Astrocyte of the hippocampus (primary cell): ENCODE measurements around the gene BCLAF3.

Source experiments
- DNase-seq: peaks from one replicate; pipeline ENCODE4 v3.0.0; 2011; ENCODE audit warnings: low read depth, low spot score

BCLAF3 gene

DNA sequence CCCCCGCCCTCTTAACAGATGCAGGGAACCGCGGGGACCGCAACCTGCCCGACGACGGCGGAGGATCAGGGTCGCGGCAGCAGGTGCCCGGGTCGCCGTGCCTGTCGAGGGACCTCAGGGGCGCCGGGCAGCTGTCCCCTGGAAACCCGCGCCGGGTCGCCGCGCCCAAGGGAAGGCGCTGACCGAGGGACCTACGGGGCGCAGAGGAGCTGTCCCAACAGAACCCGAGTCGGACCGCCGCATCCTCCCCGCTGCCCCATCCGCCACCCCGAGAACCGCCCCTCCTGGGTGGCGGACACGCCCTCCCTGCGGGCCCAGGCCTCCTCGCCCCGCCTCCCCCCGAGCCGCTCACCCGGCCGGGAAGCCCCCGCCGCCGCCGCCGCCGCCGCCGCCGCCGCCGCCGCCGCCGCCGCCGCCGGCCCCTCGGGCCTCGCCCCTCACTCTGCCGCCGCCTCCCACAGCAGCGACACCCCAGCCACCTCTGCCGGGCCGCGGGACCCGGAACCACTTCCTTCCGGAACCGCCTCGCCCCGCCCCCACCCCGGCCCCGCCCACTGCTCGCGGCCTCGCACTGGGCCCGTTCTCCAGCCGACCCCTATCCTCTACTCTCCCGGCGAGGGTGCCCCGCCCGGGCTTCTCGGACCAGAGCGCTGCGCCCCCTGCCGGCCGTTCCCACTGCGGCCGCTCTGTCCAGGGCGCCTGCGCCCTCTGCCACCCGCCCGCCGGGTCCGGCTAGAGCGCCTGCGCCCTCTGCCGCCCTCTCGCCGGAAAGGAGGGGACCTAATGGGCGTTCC, at the start of gene BCLAF3:
Gene BCLAF3, minus strand, starts transcription at position 506 of the 794 bp plus-strand sequence. CDS start 20,797 bp downstream, outside the sequence.
- DNase-seq: peak; percentile 94

DNA sequence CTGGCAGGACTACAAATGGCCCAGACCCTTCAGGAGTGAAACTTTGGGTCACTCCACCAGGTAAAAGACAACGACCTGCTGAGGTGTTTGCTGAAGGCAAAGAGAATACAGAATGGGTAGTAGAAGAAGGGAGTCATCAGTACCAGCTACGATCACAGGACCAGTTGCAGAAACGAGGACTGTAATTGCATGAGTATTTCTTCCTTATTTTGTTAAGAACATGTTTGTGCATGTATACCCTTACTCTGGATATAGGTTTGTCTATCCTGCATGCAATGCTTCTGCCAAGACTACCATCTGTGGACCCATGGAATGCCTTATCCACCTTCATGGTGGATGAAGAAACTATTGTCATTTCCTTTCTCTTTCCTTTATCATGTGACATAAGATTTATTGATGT, 48.1 kb upstream of the BCLAF3 start:
- no peak for DNase-seq

DNA sequence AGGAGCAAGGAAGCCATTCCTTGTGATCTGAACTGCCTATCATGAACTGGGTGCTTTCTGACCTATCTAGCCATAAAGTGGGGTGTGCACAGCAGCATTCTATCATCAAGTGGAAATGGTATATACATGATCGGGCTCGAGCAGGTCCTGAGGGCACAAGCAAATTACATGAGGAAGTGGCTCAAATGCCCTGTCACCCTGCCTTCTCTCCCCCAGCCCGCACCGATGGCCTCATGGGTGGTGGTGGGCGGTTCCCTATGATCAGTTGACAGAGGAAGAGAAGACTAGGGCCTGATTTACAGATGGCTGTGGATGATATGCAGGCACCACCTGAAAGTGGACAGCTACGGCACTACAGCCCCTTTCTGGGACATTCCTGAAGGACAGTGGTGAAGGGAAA, 46.3 kb upstream of the BCLAF3 start:
- no peak for DNase-seq

DNA sequence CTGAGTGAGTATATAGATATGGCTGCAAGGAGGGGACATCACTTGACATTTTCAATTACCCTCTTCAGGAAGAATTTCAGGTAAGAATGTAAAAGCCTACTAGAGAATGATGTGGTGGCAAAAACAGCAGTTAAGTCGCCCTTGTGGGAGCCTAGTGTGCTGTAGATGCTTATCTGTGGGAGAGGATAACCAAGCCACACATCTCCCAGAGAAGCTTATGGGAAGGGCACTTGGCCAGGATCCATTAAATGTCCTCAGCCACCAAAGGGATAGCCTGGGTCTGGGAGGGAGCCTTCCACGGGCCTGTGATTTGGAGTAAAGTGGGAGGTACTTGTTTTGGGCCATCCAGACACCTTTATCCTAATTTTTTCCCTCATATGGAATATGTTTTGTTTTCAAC, 41.3 kb upstream of the BCLAF3 start:
- DNase-seq: no peak

DNA sequence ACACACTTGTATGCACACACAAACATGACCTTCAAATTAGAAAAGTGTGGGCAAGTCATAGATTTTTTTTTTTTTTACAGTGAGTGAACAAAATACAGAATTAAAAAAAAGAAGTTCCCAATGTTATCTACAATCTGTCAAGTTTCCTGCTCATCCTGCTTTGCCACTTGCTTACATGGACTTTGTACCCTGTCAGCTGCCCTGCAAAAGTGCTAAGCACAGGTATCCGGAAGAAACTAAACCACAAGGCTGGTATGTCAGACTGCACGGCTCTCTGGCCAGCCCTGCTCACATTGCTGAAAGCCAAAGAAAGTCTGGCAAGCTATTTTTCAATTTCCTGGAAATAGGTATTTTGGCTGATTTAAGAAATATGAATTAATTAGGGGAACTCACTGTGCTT, 38.9 kb upstream of the BCLAF3 start:
- peak; percentile 13 for DNase-seq

DNA sequence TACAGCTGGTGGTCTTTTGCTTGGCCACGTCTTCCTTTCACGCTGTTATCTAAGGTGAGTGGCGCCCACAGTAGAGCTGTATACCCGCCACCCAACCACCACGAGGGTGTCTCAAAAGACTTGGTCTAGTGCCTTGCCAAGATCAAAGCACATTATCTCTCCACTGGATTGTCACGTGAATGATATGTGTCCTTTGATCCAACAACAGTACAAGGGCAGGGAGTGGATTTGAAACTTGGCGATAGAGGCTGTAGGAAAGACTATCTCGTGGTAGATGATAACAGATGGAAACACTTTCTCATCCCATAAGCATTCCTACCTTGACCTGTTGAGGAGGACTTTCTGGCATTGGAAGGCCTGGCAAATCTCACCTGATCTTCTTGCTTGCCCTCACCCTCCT, 37.7 kb upstream of the BCLAF3 start:
- no peak for DNase-seq

DNA sequence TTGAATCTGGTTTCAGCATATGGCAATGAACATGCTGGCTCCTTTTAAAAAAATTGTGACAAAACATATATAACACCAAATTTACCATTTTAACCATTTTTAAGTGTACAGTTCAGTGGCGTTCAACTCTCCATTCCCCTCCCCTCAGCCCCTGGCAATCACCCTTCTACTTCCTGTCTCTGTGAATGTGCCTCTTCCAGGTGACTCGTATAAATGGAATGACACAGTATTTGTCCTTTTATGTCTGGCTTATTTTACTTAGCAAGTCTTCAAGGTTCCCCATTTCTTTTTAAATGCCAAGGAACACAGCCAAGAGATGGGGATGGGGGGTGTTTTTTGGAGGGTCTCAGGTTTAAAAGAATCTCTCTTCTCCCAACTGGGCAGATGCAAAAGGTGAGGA, 35.4 kb upstream of the BCLAF3 start:
- peak; percentile 41 for DNase-seq

DNA sequence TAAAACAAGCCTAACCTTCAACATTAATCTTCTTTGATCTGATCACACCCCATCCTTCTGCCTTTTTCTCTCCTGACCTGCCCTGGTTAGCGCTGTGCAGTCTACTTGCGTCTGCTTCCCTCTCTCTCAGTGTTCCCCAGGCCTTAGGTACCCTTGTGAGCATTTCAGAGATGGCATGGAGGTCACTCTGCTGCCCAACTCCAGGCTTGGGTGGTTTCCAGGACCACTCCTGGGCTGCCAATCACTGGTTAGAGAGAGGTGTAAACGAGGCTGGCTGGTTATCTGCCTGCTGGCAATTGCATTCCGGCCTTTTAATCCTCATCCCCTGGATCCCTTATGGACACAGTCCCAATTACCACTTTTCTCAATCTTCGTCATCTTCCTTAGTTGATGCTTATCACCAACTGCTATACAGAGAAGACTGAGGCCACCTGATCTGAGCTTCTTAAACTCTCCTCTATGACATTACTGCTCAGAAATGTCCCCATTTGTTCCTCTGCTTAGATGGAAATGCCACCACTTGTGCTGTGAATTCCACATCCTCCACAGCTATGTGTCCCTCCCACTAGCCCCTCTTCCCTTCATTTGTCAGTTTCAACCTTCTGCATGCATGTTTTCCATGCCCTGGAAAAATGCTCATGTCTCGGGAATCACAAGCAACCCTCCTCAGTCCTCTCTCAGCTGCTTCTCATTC, 29.0 kb upstream of the BCLAF3 start:
- no peak for DNase-seq

DNA sequence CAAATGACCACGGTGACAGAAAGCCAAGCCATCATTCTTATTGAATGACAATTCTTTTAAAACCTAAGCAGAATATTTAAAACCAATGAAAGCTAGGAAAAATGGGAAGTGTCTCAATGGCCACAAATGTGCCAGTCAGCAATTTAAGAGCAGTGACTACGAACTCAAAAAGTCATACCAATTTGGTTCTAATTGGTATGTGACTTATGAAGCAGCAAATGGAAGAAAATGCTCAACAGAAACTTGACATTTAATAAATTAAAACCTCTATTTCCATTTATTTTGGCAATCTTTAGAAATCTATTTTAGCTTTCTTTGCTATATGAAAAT, 25.7 kb upstream of the BCLAF3 start:
- no peak for DNase-seq

DNA sequence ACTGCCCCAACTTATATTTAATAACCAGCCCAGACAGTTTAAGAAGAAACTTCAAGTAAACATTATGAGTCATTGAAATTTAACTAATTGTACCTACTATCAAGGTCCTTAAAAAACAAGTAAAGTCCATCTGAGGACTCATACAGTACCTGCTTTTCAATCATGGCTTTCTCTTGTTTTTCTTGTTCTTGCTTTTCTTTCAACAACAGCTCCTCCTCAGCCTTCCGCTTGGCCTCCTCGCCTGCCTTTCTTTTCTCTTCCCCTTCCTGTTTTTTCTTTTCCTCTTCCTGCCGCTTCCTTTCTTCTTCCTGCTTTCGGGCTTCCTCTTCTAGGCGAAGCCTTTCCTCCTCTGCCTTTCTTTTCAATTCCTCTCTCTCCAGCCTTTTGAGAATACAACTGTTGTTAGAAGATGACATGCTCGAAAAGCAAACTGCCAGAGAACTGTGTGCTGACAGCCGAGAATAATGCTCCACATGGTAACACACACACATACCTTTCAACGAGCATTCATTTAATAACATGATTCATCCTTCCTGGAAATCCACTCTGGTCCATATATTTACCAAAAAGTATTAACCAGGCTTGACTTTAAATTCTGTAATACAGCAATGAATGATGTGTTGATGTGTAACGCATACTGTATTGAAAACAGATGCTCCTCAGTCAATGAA, 25.2 kb upstream of the BCLAF3 start:
- no peak for DNase-seq

DNA sequence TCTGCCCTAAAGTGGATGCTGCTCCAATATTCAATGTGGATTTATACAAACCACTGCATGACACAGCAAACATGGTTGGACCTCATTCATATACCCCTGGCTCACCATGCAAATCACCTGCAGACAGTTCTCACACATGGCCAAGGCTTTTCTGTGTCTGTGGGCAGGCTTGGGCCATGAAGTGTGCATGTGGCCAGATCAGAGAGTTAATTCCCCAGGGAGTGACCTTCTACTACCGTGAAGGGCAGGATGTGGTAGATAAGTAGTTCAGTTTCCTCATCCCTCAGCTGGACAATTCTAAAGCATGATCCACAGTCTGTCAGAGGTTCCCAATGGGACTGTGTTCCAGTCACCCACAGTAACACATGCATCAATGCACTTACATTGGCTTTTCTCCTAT, 24.6 kb upstream of the BCLAF3 start:
- no peak for DNase-seq

DNA sequence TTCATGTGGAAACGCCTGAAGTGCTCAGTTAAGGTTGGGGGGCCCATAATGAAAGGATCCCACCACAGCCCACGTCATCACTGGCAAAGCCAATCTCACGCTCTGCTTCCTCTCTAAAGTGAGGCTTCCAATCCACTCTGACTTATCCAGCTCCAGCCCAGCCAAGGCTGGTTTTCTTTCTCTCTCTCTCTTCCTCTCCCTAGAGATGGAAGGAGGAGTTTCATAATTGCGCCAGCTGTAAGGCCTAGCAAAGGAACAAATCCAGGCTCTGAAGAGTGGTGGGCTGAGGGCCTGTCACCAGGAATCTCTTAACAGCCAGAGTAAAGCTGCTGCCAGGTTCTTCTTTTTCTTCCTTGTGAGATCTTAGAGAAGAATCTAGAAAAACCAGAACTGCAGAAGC, 20.7 kb upstream of the BCLAF3 start:
- no peak for DNase-seq

DNA sequence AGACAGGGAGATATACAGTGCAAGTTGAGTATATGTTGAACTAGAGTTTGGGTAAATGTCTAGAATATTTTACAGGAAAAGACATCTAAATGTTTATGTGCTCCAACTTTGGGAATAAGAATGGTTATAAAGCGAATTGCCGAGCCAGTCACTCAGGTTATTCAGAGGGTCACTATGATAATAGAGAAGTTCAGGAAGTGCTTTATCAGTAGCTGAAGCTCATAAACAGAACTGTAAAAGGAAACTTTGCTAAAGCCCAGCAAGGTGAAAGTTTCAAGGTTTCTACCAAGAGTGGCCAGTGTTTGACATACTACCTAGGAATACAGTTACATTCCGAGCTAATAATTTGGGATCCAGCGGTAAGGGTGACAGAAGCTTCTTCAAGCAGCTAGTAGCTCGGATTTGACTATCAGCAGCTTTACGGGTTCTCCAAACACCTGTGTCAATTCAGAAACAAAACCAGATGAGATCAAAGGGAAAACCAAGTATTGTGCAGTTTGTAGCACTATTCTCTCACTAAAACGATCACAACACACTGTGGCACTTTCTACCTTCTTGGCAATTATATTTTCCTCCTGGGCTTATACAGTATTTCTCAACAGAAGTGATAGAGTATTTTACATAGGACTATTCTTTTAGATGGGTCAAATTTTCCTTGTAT, 17.2 kb upstream of the BCLAF3 start:
- no peak for DNase-seq

DNA sequence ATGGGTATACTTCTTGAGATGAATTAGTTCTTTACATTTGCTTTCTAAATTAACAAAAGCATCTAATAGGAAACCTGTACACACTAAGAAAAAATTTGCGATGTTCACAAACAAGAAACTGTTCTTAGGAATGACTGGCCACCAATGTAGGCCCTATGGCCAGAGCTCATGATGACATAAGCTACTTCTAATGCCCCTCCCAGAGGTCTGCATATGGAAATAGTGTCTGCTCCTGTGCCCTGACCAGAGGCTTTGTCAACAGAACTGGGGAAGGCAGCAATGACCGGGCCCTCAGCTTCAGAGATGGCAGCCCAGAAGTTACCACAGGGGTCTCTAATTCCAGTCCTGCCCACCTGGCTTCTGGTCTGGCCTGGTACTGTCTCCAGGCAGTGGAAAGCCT, 15.0 kb upstream of the BCLAF3 start:
- no peak for DNase-seq

DNA sequence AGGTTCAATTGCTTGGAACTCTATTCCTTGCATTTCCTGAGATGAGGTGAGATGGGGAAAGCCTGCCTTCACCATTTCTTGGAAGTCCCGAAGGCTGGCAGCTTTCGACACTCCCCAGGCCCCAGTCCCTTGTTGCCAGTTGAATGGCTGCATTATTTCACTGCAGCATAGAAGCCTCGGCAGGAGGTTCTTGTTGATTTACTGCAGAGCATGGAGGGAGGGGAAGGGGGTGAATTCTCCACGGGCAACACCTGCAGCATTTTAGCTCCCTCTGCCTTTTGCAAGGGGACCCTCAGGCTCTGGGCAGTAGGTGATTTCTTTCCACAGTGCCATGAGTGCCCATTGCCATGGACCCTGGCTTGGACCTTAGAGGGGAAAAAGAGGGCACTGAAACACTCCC, 10.7 kb upstream of the BCLAF3 start:
- no peak for DNase-seq

DNA sequence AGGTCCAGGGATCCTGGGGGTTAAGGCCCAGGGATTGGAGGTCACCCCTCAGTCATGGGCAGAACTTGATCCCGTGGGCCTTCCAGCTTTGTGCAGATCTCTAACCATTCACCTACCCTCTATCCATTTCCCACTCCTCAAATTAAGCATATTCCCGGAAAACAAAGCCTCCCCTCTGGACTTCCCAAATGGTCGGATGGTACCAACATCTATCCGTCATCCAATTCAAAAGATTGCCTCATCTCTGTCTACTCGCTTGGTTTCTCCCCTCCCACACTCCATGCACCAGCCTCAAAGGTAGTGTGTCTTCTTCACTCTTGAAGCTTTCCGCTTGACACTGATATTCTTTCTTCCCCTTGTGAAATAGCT, 473 bp upstream of the BCLAF3 start:
- DNase-seq: no peak

DNA sequence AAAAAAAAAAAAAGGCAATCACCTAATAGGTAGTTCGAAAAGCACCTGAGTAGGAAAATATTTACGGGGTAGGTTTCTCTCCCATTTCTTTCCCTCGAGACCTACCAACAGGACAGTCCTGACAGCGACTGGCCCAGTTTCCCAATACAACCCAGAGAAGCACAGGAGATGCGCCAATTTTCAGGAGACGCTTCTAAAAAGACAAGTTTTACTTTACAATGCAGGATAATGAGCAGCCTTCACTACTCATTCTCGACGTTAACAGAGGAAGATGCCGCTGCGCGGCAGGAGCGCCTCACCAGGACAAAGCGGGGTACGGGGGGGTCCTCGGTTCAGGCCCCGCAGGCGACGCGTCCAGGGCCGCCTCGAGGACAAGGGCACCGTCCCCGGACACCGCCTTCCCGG, 708 bp downstream of the BCLAF3 start:
- DNase-seq: peak; percentile 6

DNA sequence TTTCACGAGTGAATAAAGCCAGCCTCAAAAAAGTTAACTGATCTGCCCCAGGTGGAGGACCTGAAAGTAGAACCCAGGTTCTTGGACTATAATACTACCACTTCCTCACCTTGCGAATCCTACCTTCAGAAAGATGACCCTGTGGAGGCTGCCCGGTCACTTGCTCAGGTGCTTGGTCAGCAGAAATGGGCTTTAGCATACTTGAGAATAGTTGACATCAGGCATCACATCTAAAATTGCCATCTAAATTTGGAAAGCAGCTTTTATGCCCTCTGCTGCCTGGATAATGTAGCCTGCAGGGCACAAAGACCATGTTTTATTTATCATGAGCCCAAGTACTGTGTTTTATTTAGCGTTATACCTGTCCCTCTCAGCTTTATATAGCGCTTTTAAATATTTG, 3.0 kb downstream of the BCLAF3 start:
- DNase-seq: no peak

DNA sequence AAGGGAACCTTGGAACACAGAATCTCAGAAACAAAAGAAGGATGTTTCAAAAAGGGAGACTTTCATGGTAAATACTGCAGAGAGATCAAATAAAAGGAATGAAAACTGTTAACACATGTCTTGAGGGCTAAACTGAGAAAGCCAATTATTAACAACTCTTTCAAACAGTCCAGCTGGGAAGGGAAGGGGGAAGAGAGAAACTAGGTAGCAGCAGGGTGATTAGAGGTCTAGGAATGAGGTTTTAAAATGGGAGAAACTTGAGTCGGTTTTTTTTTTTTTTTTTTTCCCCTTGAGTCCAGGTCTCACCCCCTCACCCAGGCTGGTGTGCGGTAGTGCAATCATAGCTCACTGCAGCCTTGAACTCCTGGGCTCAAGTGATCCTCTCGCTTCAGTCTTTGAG, 4.3 kb downstream of the BCLAF3 start:
- DNase-seq: no peak

DNA sequence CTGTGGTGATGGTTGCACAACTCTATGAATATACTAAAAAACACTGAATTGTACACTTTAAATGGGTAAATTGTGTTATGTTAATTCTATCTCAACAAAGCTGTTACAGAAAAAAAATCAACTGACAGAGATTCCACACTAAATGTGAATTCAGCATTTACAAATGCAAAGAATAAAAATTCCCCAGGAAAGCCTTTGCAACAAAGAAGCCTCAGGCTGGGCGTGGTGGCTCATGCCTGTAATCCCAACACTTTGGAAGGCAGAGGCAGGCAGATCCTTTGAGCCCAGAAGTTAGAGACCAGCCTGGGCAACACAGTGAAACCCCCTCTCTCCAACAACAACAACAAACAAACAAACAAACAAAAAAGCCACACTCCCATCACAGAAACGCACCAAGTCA, 8.9 kb downstream of the BCLAF3 start:
- DNase-seq: no peak

DNA sequence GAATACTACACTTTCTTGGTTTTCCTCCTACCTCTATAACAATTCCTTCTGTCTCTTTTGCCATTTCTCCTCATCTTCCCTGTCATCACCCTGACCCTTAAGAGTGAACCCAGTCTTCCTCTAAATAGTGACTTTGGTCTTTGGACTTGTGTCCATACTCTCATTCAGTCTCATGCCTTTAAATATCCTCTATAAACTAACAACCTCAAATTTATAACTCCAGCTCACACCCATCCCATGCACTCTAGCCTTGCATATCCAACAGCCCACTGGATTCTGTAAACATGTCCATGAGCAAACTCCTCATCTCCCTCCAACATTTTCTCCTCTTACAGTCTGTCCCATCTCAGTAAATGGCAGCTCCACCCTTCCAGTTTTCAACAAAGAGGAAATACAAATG, 15.0 kb downstream of the BCLAF3 start:
- DNase-seq: no peak

DNA sequence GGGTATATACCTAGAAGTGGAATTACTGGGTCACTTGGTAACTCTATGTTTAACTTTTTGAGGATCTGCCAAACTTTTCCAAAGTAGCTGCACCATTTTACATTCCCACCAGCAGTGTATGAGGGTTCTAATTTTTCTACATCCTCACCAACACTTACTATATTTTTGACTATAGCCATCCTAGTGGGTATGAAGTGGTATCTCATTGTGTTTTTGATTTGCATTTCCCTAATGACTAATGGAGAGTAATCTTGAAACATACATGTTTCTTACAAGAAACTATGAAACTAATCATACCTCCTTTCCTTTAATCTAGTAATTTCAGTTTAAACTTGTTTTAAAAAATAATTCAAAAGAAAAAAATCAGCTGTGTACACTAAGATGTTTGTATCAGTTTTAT, 17.9 kb downstream of the BCLAF3 start:
- no peak for DNase-seq

DNA sequence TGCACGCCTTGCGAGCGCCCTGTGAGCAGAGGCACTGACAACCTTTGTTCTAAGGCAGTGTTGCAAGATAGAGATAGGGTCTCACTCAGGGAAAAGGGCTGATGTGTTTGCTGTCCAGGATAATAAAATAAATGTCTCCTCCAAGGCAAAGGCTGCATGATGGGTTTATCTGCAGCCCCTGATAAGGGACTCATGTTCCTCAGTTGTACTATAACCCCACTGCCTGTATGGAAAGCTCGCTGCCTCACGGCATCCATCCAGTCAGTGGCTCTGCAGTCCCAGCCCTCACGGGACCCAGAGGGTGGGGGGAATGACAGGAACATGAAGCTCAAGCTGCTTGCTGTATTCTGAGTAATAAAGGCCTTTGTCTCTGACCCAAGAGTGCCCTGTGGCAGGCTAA, 22.6 kb downstream of the BCLAF3 start:
- DNase-seq: no peak
